Endothelial cell of umbilical vein (primary cell): ENCODE data around the gene CD81.

Experiments used
- EZH2 ChIP-seq: IDR thresholded peaks from 2 replicates; pipeline ENCODE4 v1.6.1; 2012; ENCODE audit warnings: borderline replicate concordance, low read depth, mild to moderate bottlenecking, moderate library complexity, low read length, inconsistent platforms; ENCODE audit not compliant: severe bottlenecking
- GATA2 ChIP-seq: IDR thresholded peaks from 2 replicates; pipeline ENCODE4 v1.7.0; 2011; ENCODE audit warnings: low read depth, mild to moderate bottlenecking, moderate library complexity, mixed read lengths, low read length; ENCODE audit not compliant: insufficient read length, insufficient read depth
- POLR2A ChIP-seq: IDR thresholded peaks from 2 replicates; pipeline ENCODE4 v1.6.1; 2012; ENCODE audit warnings: low read depth, mild to moderate bottlenecking, control low read depth, low read length
- TF ChIP-seq, protein P1 (sequence below), 2 donors: IDR thresholded peaks; 1 replicate in 1 of 2; 2 replicates in 1 of 2; pipeline ENCODE4 v1.5.1; 2011; ENCODE audit warnings: low read length in 2 of 2, mild to moderate bottlenecking in 2 of 2, moderate library complexity in 2 of 2, control low read depth in 1 of 2, inconsistent platforms in 1 of 2, low read depth in 1 of 2; ENCODE audit not compliant: insufficient read depth in 1 of 2; ENCODE audit errors: extremely low read depth in 1 of 2
- TF ChIP-seq, protein P2 (sequence below): IDR thresholded peaks from 2 replicates; pipeline ENCODE4 v1.6.1; 2011; ENCODE audit not compliant: insufficient read depth, insufficient read length

DNA sequence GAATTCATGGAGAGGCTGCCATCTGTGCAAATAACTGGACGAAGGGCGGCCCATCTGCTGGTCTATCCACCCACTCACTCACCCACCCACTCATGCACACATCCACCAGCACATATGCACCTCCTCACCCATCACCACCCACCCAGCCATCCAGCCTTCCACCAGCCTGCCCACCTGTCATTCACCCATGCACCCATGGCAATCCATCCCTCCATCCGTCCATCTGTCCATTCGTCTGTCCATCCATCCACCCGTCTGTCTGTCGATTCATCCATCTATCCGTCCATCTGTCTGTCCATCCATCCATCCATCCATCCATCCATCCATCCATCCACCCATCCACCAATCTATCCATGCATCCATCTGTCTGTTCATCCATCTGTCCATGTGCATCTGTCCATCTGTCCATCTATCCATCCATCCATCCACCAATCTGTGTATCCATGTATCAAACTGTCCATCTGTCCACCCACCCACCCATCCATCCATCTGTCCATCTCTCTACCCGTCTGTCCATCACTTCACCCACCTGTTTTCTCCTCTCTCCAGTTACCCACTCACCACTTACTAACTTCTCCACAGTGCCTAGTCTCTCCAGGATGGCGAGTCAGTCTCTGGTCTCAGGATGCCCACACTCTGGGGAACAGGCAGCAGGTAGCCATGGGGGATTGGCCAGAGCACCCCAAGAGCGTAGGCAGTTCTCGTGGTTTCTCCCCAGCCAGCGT, 58.3 kb downstream of the CD81 start:
- TF ChIP-seq EZH2, result no peak
- no peak for TF ChIP-seq POLR2A
- no peak for TF ChIP-seq GATA2
- TF ChIP-seq, protein P1, sequence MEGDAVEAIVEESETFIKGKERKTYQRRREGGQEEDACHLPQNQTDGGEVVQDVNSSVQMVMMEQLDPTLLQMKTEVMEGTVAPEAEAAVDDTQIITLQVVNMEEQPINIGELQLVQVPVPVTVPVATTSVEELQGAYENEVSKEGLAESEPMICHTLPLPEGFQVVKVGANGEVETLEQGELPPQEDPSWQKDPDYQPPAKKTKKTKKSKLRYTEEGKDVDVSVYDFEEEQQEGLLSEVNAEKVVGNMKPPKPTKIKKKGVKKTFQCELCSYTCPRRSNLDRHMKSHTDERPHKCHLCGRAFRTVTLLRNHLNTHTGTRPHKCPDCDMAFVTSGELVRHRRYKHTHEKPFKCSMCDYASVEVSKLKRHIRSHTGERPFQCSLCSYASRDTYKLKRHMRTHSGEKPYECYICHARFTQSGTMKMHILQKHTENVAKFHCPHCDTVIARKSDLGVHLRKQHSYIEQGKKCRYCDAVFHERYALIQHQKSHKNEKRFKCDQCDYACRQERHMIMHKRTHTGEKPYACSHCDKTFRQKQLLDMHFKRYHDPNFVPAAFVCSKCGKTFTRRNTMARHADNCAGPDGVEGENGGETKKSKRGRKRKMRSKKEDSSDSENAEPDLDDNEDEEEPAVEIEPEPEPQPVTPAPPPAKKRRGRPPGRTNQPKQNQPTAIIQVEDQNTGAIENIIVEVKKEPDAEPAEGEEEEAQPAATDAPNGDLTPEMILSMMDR (IDR thresholded peaks at IDR 0.05; ENCODE audit: extremely low read depth in 1 of 2, insufficient read depth in 1 of 2, low read depth in 1 of 2, low read length in 2 of 2), result no peak
- TF ChIP-seq, protein P2, sequence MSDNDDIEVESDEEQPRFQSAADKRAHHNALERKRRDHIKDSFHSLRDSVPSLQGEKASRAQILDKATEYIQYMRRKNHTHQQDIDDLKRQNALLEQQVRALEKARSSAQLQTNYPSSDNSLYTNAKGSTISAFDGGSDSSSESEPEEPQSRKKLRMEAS, result no peak
